Pancreas (tissue), 10 donors: Measurements from ENCODE around the gene NMS. TPM values are rescaled to one million over a fixed set of nuclear protein-coding genes. Genes with fewer than 3 reads are reported as not detected.

Experiments used
- ATAC-seq, 4 donors: fragments of 200-7000 bp; cut with Tn5 transposase; one replicate each; pipeline versions ENCODE4 v1.8.0 to v1.9.1; 2020; ENCODE audit warnings: mild to moderate bottlenecking in 4 of 4, moderate library complexity in 4 of 4
- DNase-seq, 6 donors: peaks; one replicate each; pipeline ENCODE4 v3.0.0-alpha.2; 2020
- FAIRE-seq: peaks from 2 replicates; lab custom pipeline; 2012; peaks lifted over from hg19 to GRCh38; lab: Jason Lieb, UNC
- H3K27ac ChIP-seq, 4 donors: fragments of 200-600 bp; sonication (generic); 1 replicate in 3 of 4; 2 replicates in 1 of 4; pipeline versions ENCODE4 v1.5.0 to v1.8.0; 2020
- H3K27me3 ChIP-seq, 4 donors: fragments of 200-600 bp; one replicate each; pipeline ENCODE4 v1.8.0; 2021
- H3K36me3 ChIP-seq, 3 donors: fragments of 200-600 bp; sonication (generic) in 1 of 3; one replicate each; pipeline versions ENCODE4 v1.5.0 to v1.8.0; 2020 to 2021
- H3K4me1 ChIP-seq, 3 donors: fragments of 200-600 bp; one replicate each; pipeline ENCODE4 v1.8.0; 2021
- H3K4me3 ChIP-seq, 4 donors: fragments of 200-600 bp; sonication (generic) in 2 of 4; one replicate each; pipeline versions ENCODE4 v1.5.0 to v1.8.0; 2020 to 2021
- H3K9me3 ChIP-seq, 4 donors: fragments of 200-600 bp; one replicate each; pipeline ENCODE4 v1.8.0; 2021
- WGBS, 2 donors: extraction: QIAGEN DNeasy Blood & Tissue Kit; methylation state at CpG; one replicate each; pipeline ENCODE4 v1.1.7; 2013; 5-methylcytosine and 5-hydroxymethylcytosine counted together
- intact Hi-C, 3 donors: fragments of 100-400 bp; cut with DNase I; formaldehyde crosslinking; loops; one replicate each; pipeline versions ENCODE4 v1.11.1 to v1.14.2; 2022
- polyA plus RNA-seq, 2 donors: library from polyadenylated mRNA; stranded (reverse); fragments of 200-250 nt; gene quantifications; one replicate each; pipeline ENCODE4 v1.2.3, GENCODE V29; 2013
- total RNA-seq, 6 donors: library from RNA; stranded (reverse); fragmentation: NEBNext Ultra II Directional in 4 of 6; extraction: Animal tissue kit (Norgen Biotek cat#: 25700) in 4 of 6; gene quantifications; one replicate each; pipeline versions ENCODE4 v1.2.1 to v1.2.4, GENCODE V29; 2021 to 2023
- TF ChIP-seq, protein P1 (sequence below), 4 donors: fragments of 200-600 bp; sonication (generic) in 3 of 4; IDR thresholded peaks; one replicate each; pipeline versions ENCODE4 v1.5.0 to v1.8.0; 2021; ENCODE audit warnings: antibody characterized with exemption in 4 of 4
- donor health status: healthy with polysubstance abuse.
- donor health status: DM: no; HTN: no; CAD: no; lungs with moderate emphysema.
- donor health status: DM: no; HTN: no; CAD: no.
- donor health status: control.
- donor health status: control.
- donor health status: Bipolar disorder and iron deficiency.
- donor health status: DM: yes; HTN: yes; CAD: no.
- donor health status: DM: no; HTN: no; CAD: no.
- donor health status: DM: no; HTN: no; CAD: no.
- donor health status: DM: yes; HTN: yes; CAD: no.

Gene NMS
- total and polyA plus RNA-seq, 8 donors, result not detected

- ATAC-seq (no peak), DNase-seq (no peak), FAIRE-seq (no peak)
- Histone ChIP-seq H3K4me1 (no peaks in the 10 kb centered on the region), H3K27me3 (no peaks in the 10 kb centered on the region), H3K4me3 (no peak overlapping the region), H3K36me3 (no peaks in the 10 kb centered on the region), H3K9me3 (no peaks in the 10 kb centered on the region), H3K27ac (no peak overlapping the region)
- intact Hi-C loops, result no loop called here
- TF ChIP-seq, protein P1, sequence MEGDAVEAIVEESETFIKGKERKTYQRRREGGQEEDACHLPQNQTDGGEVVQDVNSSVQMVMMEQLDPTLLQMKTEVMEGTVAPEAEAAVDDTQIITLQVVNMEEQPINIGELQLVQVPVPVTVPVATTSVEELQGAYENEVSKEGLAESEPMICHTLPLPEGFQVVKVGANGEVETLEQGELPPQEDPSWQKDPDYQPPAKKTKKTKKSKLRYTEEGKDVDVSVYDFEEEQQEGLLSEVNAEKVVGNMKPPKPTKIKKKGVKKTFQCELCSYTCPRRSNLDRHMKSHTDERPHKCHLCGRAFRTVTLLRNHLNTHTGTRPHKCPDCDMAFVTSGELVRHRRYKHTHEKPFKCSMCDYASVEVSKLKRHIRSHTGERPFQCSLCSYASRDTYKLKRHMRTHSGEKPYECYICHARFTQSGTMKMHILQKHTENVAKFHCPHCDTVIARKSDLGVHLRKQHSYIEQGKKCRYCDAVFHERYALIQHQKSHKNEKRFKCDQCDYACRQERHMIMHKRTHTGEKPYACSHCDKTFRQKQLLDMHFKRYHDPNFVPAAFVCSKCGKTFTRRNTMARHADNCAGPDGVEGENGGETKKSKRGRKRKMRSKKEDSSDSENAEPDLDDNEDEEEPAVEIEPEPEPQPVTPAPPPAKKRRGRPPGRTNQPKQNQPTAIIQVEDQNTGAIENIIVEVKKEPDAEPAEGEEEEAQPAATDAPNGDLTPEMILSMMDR (IDR thresholded peaks at IDR 0.05), result no peak
- 48 to 64% methylated on average over 4 of the region's 4 CpGs for WGBS, 2 donors
Measured at GRCh38 chr2:100482741-100483140, 12.5 kb downstream of the NMS start.

DNA sequence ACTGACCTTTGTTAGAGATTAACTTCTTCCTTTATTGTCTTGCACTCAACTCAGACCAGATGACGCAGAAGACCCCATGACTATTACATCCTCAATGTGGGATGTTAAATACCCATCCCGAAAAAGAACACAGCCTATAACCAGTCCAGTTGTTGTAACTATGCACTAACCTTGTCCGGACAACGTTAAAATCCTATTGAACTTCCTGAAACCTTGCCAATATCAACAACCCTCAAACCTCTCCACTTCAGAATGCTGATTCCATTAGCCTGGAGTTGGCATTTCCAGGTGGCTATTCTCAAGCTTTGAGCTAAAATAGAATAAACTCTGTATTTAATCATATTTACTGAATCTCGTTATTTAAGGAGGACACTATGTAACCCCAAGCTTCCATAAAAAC, 13.6 kb downstream of the NMS start:
- DNase-seq (no peak), ATAC-seq (no peak), FAIRE-seq (no peak)
- no peaks in the 10 kb centered on the region for H3K27me3 ChIP-seq
- no peak overlapping the region for H3K27ac ChIP-seq
- H3K36me3 ChIP-seq, result no peaks in the 10 kb centered on the region
- H3K4me3 ChIP-seq, result no peak overlapping the region
- H3K4me1 ChIP-seq, result no peaks in the 10 kb centered on the region
- no peaks in the 10 kb centered on the region for H3K9me3 ChIP-seq
- WGBS, 2 donors, result 45 to 50% methylated on average over 5 of the region's 5 CpGs
- intact Hi-C loops, result no loop called here
- TF ChIP-seq, protein P1 (IDR thresholded peaks at IDR 0.05), result no peak

- no peak for FAIRE-seq
- ATAC-seq, result no peak
- WGBS, 2 donors, result 65% methylated on average over 5 of the region's 5 CpGs
- Histone ChIP-seq H3K4me3 (no peak overlapping the region), H3K4me1 (no peaks in the 10 kb centered on the region), H3K36me3 (no peaks in the 10 kb centered on the region), H3K9me3 (no peaks in the 10 kb centered on the region), H3K27ac (no peak overlapping the region), H3K27me3 (no peaks in the 10 kb centered on the region)
- TF ChIP-seq, protein P1 (IDR thresholded peaks at IDR 0.05), result no peak
- intact Hi-C loops, result no loop called here
- no peak for DNase-seq
Measured at GRCh38 chr2:100484390-100484789, 14.1 kb downstream of the NMS start.

DNA sequence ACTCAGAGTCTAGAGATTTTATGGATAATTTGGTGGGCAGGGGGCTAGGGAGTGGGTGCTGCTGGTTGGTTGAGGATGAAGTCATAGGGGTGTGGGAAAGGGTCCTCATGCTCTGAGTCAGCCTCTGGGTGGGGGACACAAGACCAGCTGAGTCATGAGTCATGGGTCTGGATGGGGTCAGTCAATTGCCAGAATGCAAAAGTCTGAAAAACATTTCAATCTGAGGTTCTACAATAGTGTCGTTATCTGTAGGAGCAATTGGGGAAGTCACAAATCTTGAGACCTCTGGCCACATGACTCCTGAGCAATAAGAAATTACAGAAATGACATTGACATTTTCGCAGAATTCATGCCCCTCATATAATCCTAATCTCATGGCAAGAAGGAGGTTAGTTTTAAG, 15.1 kb downstream of the NMS start:
- H3K4me1 ChIP-seq, result no peaks in the 10 kb centered on the region
- DNase-seq, result no peak
- H3K27ac ChIP-seq, result no peak overlapping the region
- no peak overlapping the region for H3K4me3 ChIP-seq
- ATAC-seq, result no peak
- intact Hi-C loops, result no loop called here
- no peak for FAIRE-seq
- H3K36me3 ChIP-seq, result no peaks in the 10 kb centered on the region
- H3K9me3 ChIP-seq, result no peaks in the 10 kb centered on the region
- WGBS, 2 donors, result 88 to 90% methylated on average over 2 of the region's 2 CpGs
- no peaks in the 10 kb centered on the region for H3K27me3 ChIP-seq
- TF ChIP-seq, protein P1 (IDR thresholded peaks at IDR 0.05), result no peak

DNA sequence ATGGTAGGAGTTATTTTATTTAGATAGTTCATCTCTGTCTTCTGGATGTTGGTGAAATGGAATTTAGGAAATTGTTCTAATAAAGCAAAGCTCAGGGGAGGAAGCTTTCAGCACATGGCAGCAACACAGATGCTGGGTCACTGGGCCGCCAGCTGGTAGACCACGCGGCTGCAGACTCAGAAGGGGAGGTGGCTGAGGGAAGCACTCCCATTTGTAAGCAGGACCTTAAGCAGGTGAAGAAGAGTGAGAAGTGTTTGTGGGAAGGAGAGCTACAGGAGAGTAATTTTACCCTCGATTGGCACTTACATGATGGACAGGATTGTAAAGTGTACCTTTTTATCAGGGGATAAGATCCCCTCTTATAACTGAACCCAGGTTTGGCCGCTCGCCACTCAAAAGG, 24.4 kb downstream of the NMS start:
- intact Hi-C loops, result no loop called here
- Histone ChIP-seq H3K27me3 (no peaks in the 10 kb centered on the region), H3K27ac (no peak overlapping the region), H3K4me3 (no peak overlapping the region), H3K36me3 (no peaks in the 10 kb centered on the region), H3K4me1 (no peaks in the 10 kb centered on the region), H3K9me3 (no peaks in the 10 kb centered on the region)
- ATAC-seq (no peak), DNase-seq (no peak), FAIRE-seq (no peak)
- TF ChIP-seq, protein P1 (IDR thresholded peaks at IDR 0.05), result no peak
- 75 to 79% methylated on average over 6 of the region's 6 CpGs for WGBS, 2 donors
